ENCODE data around the gene ARID3A.

ARID3A gene

GRCh38 chr19:990119-990571, 64.3 kb downstream of the ARID3A start:
- DNase-seq: no peak

- DNase-seq: no peak
Observed at GRCh38 chr19:990746-991145, 64.9 kb downstream of the ARID3A start.

DNA sequence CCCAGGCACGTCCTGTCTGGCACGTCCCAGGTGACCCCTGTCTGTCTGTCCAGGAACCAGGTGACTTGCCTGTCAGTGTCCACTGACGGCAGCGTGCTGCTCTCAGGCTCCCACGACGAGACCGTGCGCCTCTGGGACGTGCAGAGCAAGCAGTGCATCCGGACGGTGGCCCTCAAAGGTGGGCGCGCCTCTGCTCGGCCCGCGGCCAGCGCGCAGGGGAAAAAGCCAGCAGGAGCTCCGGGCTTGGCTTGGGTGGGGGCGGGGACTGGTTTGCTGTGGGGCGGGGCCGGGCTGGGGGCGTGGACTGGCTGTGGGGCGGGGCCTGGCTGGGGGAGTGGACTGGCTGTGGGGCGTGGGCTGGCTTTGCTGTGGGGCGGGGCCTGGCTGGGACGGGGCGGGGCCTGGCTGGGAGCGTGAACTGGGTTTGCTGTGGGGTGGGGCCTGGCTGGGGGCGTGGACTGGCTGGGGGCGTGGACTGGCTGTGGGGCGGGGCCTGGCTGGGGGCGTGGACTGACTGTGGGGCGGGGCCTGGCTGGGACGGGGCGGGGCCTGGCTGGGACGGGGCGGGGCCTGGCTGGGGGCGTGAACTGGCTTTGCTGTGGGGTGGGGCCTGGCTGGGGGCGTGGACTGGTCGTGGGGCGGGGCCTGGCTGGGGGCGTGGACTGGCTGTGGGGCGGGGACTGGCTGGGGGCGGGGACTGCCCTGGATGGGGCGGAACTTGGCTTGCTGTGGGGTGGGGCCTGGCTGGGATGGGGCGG, 65.5 kb downstream of the ARID3A start:
- DNase-seq: peak; percentile 67

DNA sequence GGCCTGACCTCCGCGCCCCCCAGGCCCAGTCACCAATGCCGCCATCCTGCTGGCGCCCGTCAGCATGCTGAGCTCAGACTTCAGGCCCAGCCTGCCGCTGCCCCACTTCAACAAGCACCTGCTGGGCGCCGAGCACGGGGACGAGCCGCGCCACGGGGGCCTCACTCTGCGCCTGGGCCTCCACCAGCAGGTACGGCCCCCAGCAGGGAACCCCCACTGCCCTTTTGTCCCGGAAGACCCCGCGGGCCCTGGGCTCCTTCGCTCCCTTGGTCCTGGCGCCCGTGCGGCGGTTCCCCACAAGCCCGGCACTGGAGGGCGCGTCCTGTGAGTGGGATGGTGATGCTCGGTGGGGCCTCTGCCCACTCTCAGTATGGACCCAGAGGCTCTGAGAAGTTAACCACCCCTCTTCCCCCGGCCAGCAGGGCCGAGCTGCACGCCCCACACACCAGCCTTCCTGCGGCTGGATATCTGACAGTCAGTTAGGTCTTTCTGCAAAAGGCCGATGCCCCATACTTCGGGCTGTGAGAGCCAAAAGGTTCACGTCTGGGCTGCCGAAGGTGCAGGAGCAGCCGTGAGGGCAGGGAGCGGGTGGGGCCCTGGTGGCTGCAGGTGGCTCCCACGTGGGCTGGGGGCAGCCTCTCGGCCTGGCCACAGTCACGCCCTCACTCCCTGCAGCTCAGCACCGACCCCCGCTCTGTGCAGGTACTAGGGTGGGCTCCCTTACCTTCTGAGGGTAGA, 66.3 kb downstream of the ARID3A start:
- no peak for DNase-seq

DNA sequence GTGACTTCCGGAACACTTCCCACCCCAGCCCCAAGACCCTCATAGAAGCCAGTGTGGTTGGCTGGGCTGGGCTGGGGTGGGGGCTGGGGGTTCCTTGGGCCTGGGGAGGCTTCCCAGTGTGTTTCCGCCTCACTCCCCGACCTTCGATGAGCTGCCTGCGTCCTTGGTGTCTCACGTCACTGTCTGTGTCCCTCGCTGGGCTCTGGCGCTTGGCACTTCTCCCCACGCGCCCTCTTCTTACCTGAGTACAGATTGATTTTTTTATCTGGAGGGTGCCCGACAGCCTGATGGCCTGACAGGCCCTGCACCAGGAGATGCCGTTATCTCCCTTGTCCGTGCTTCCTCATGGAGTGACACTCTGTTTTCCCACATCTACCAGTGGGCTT, 66.8 kb downstream of the ARID3A start:
- no peak for DNase-seq

- no peak for DNase-seq
Observed at GRCh38 chr19:993361-993830, 67.6 kb downstream of the ARID3A start.

DNA sequence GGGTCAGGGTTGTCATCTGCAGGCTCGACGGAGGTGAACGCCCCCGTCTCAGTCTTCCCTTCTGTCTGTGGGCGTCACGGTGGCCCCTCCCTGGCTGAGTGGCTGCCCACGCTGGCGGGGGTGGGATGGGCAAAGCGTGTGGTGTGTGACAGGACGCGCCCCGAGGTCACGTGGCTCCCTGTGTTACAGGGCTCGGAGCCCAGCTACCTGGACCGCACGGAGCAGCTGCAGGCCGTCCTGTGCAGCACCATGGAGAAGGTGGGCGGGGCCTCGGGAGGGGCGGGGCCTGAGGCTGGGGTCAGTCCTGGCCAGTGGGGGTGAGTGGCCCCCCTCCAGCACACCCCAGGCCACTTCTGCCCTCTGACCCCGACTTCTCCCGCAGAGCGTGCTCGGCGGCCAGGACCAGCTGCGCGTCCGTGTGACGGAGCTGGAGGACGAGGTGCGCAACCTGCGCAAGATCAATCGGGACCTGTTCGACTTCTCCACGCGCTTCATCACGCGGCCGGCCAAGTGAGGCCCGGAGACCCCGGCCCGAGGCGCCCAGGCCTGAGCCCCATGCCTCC, 68.1 kb downstream of the ARID3A start:
- no peak for DNase-seq

DNA sequence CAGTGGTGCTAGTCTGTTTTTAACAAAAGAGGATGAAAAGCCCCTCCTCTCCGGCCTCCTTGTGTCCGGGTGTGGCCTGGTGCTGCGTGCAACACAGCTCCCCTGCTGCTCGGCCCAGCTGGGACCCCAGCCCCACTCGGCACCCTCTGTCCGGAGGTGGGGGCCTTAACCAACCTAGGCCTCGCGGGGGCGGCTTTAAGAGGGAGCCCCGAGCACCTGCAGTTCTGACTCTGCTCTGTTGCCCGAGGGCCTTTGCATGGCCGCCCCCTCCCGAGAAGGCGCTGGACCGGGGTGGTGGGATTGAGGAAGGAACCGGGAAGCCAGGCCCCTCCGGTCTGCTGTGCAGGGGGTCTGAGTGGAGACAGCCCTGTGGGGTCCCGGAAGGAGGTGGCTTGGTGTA, 68.7 kb downstream of the ARID3A start:
- no peak for DNase-seq

DNA sequence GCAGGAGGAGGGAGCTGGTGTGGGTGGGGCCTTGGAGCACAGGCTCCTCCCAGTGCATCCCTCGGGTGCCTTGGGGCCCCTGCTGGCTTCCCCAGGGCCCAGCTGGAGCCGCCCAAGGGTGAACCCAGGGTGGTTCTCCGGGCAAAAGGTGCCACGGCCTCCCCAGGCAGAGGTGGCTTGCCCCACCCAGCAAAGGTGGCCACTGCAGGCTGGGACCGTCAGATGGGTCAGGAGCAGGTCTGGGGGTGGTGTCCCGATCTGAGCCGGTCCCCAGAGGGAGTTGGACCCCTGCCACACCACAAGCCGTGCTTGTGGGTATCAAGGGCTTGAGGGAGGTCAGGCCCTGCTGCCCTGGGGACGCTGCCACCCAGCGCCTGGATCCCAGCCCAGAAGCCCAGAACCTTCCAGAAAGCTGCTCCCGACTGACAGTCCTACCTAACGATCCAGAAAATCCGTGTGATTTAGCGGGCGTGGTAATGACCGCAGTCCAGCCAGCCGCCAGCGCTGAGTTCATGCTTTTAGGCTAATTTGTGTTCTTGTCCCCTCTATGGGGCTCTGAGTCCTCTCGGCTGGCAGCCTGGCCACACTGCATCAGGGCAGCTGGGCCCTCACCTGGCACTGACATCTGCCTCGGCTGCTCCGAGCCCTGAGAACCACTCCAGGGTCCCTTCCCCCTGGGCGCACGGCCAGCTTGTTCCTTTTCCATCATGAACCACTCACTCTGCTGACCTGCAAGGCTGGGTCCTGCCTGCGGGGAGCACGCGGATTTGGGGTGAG, 69.4 kb downstream of the ARID3A start:
- peak; percentile 84 for DNase-seq

GRCh38 chr19:996051-996838, 70.4 kb downstream of the ARID3A start:
- peak; percentile 72 for DNase-seq

DNA sequence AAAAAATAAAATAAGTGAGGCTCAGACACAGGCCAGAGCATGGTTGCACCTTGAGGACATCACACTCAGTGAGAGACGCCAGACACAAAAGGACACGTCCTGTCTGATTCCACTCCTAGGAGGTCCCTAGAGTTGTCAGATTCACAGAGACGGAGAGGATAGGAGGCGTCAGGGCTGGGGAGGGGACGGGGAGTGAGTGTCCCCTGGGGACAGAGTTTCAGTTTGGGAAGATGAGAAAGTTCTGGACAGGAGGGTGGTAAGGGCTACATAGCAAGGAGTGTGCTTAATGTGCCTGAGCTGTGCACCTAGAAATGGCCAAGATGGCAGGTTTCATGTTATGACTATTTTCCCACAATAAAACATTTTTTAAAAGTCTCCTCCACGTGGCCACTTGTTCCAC, 72.2 kb downstream of the ARID3A start:
- peak; percentile 22 for DNase-seq

DNA sequence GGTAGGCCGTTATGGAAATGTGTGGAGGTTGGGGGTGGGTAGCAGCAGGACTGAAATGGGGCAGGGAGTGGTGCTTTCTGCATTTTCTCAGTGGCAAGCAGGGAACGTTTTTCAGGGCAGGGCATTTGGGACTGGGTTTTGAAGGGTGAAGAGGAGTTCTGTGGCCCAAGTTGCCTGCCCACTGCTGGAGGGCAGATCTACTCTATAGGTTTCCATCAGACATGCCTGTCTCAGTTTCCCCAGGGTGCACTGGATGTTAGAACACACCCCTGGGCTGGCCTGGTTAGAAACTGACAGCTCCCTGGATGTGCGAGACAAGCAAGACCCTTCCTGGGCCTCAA, 73.5 kb downstream of the ARID3A start:
- no peak for DNase-seq

DNA sequence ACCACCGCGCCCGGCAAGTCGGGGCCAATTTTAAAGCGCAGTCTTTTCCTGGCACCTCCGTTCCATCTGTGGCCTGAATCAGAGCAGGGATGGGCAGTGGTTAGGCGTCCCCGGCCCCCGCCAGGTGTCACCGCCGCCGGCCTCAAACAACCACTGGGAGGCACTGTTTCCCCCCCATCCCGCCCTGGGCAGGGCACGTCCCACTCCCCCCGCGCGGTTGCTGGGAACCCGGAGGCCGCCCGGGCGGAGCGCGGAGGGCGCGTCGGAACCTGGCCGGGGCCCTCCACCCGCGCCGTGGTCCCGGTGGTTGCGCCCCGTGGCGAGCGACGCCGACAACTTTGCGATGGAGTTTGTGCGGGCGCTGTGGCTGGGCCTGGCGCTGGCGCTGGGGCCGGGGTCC, 74.3 kb downstream of the ARID3A start, which contains the start of gene GRIN3B:
Gene GRIN3B, plus strand, starts transcription at position 325 of the 400 bp plus-strand sequence. Its CDS starts 19 bp downstream, at position 344.
- DNase-seq: peak; percentile 75

DNA sequence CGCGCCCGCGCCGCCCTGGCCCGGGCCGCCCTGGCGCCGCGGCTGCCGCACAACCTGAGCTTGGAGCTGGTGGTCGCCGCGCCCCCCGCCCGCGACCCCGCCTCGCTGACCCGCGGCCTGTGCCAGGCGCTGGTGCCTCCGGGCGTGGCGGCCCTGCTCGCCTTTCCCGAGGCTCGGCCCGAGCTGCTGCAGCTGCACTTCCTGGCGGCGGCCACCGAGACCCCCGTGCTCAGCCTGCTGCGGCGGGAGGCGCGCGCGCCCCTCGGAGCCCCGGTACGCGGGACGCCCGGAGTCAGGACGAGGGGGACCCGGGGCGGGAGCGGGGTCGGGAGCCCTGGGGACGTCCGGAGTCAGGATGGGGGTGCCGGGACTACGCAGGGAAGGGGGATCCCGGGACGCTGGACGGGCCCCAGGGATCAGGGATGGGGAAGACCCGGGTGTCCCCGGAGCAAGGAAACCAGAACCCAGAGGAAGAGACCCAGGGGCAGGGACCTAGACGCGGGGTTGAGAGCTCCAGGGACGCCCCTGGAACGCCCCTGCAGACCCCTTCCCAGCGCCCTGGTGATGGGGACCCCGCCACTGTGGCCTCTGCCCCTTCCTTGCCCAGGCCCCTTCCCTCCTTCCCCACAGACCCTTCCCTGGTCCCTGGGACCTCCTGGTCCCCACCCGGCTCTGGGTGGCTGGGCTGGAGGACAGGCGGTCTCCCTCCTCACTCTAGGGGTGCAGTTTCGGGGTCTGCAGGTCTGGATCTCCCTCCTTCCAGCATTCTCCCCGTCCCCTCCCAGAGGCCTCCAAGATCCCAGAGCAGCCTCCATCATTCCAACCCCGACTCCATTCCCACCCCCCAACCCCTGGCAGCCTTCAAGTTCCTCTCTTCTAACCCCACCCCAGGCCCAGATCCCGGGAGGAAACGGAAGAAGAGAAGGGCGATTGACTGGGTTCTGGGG, 75.0 kb downstream of the ARID3A start:
- DNase-seq: no peak

GRCh38 chr19:1001538-1002166, 75.8 kb downstream of the ARID3A start:
- DNase-seq: peak; percentile 50

- DNase-seq: no peak
Observed at GRCh38 chr19:1002600-1002999, 76.8 kb downstream of the ARID3A start.

DNA sequence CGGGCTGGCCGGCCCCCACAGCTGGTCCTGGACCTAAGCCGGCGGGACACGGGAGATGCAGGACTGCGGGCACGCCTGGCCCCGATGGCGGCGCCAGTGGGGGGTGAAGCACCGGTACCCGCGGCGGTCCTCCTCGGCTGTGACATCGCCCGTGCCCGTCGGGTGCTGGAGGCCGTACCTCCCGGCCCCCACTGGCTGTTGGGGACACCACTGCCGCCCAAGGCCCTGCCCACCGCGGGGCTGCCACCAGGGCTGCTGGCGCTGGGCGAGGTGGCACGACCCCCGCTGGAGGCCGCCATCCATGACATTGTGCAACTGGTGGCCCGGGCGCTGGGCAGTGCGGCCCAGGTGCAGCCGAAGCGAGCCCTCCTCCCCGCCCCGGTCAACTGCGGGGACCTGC, 77.4 kb downstream of the ARID3A start:
- no peak for DNase-seq

GRCh38 chr19:1004204-1004802, 78.5 kb downstream of the ARID3A start:
- no peak for DNase-seq

- peak; percentile 63 for DNase-seq
Observed at GRCh38 chr19:1004803-1005664, 79.2 kb downstream of the ARID3A start.

Measured in DMS53 (cell line).